Dermis blood vessel endothelial cell (primary cell): Measurements from ENCODE around the gene PSIP1. TPM values are rescaled to one million over a fixed set of nuclear protein-coding genes. Genes with fewer than 3 reads are reported as not detected.
"Not testable (repeated sequence)": the region's sequence is repeated elsewhere in the genome, so short reads cannot be mapped to it uniquely, and the experiment has no call there.

Experiments used
- DNase-seq: peaks from one replicate; pipeline ENCODE4 v3.0.0; 2010
- total RNA-seq: library from RNA; depleted of rRNA; stranded (reverse); fragments of >200 nt; gene quantifications from 2 replicates; pipeline ENCODE4 v1.2.3, GENCODE V29; 2014

PSIP1 gene
- 55.8 and 67.7 TPM in 2 replicates for total RNA-seq

DNA sequence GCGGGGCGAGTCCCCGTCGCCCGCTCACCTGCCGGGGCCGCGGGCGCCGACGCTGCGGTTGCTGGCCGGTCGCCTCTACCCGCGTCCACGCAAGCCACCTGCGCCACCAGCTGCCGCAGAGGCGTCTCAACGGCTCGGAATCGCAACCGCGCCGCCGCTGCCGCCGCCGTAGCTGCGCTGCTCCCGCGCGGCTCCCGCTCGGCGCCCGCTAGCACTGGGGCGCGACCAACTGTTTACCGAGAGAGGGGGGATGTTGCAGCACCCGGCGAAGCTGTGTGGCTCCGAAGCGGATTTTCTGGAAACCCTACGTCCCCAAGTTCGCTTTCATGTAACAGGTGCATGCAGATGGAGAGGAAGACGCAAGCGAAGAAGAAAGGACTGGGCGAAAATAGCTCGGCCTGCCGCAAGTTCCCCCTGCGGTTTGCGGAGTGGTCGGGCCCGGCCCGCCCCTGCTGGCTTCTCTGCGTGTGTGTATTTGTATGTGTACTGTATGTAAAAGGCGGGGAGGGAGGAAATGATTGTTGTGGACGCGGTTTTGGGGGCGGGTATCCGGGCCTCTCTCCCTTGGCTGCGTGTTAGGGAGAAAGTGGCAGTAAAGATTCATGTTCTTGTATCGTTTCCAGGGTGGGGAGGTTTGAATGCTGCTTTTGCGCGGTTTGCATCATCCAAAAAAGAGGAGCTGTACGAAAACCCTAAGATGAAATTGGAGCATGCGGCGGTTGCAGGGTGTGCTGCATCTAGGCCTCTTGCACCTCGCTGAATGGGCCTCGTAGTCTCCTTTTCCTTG is at the start of gene PSIP1:
TSS of gene PSIP1 (minus strand) at position 182 of the 787 bp plus-strand sequence. CDS start 782 bp downstream, outside the sequence.
- DNase-seq = peak; percentile 83

DNA sequence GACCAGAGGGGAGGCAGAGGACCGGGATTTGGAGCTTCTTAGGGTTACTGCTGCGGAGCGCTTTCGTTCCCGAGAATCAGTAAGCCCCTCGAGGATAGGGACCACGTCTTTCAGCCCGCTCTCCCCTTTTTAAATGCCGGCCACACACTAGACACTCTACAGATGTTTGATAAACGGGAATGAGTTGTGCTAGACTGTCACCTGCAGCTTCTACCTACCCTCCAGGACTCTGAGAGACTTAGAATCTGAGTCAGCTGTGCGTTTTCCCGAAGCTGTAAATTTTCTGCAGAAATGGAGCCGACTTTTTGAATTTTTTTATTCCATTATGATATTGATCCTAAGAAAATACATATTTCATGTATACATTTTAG is 42.7 kb upstream of the PSIP1 start:
- no peak for DNase-seq

DNA sequence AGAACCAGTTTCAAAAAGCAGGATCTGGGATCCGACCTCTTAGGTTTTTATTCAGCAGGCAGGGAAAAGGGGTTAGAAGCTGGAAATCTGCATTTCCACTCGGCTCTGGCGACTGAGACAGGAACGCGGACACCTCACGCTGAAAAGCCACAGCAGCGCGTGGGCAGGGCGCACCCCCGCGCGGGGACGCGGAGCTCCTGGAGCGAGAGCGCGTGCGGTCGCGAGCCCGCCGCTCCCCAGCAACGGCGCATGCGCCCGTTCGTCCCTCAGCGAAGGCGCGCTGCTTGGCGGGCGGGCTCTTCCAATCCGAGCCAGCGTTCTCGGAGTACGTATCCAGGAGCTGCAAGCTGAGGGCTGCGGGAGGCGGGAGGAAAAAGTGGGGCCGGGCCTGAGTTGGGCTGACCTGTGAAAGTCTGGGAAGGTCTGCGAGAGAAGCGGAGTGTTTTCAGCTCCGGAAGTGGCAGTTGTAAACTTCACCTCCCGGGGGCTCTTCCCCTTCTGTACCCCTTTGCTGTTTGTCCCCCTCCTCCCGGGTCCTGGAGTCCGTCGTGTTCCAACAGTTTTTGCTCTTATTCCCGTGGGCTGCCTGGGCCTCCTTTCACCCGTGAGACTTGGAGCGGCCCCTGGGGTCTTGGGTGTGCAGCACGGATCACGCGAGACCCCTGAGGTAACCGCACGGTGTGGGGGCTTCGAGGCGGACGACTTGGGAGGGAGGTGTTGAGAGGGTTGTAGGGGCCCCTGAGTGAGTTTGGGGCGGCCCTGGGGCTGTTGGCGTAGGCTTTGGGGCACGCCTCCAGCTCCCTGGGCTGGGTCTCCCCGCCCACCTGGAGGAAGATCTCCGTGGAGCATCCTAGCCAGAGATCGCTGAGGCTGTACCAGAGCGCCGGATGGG is 42.1 kb upstream of the PSIP1 start, which contains the start of gene CCDC171:
TSS of gene CCDC171 (plus strand) at position 408 of the 892 bp plus-strand sequence. CDS start 11,046 bp downstream, outside the sequence.
- DNase-seq = peak; percentile 96

DNA sequence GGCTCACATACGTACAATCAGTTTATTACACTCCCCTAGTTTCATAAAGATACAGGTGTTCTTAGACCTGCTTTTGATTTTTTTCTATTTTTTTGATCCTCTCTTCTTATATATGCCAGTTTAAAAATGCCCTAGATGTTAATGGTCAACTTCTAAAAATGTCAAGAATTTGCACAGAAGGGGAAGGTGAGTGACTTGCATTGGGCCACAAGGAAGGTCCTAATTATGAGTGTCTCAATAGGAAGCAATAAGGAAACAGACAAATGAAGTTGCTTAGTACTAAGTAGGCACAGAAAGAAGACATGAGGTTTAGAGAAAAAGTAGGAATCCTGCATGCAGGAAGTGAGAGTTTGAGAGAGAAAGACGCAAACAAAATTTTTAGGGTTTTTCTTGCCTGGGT is 38.8 kb upstream of the PSIP1 start:
- DNase-seq = no peak

DNA sequence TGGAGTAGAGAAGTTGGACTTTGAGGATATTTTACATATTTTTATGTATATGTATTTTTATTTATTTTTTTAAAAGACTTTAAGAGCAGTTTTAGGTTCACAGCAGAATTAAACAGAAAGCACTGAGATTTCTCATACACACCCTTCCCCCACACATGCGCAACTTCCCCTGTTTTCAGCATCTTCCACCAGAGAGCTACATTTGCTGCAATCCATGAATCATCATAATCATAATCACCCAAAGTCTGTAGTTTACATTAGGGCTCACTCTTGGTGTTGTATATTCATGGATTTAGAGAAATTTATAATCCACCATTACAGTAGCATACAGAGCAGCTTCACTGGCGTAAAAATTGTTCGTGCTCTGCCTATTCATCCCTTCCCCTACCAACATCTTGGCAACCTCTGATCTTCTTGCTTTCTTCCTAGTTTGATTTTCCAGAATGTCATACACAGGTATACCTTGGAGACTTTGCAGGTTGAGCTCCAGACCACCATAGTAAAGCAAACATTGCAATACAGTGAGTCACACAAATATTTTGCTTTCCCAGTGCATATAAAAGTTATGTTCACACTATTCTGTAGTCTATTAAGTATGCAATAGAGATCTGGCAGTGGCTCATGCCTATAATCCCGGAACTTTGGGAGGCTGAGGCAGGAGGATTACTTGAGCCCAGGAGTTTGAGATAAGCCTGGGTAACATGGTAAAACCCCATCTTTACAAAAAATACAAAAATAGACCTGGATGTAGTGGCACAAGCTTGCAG is 32.5 kb upstream of the PSIP1 start:
- no peak for DNase-seq

DNA sequence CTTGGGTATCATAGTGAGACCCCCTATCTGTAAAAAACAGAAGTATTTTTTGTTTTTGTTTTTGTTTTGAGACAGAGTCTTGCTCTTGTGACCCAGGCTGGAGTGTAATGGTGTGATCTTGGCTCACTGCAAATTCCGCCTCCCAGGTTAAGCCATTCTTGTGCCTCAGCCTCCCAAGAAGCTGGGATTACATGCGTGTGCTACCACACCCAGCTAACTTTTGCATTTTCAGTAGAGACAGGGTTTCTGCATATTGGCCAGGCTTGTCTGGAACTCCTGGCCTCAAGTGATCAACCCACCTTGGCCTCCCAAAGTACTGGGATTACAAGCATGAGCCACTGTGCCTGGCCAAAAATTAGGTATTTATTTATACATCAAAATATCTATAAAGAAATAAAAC is 31.9 kb upstream of the PSIP1 start:
- DNase-seq = no peak

DNA sequence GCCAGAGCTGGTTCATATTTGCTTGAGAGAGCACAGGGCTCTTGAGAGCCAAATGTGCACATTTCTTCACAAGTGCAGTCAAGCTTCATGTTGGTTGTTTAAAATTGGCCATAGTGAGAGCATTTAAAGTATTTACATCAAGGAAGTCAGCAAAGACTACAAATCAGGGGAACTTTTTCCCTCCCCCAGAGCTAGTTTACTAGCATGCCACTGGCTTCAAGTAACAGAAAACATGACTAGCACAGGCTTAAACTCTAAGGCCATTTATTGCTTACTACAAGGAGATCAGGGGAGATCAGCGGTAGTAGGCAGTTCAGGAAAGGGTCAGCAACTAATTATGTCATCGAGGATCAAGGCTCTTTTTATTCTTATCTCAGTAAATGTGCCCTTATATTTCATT is 31.1 kb upstream of the PSIP1 start:
- no peak for DNase-seq

DNA sequence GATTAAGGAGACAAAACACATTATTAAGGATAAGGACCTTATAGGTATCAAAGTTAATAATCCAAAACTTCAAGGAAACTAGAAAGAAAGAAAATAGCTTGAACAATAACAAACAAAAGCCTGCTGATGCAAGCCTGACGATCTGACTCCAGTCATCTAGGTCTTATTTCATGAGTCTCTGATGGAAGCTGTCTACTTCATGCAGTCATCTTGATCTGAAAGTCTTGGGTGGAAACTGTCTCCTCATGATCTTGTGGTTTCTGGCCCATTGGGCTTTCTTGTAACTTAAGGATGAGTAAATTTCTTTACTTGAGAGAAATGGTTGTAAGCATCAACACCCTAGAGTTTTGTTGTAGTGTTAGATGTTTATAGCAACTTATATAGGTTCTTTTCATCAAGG is 20.6 kb upstream of the PSIP1 start:
- DNase-seq = no peak

DNA sequence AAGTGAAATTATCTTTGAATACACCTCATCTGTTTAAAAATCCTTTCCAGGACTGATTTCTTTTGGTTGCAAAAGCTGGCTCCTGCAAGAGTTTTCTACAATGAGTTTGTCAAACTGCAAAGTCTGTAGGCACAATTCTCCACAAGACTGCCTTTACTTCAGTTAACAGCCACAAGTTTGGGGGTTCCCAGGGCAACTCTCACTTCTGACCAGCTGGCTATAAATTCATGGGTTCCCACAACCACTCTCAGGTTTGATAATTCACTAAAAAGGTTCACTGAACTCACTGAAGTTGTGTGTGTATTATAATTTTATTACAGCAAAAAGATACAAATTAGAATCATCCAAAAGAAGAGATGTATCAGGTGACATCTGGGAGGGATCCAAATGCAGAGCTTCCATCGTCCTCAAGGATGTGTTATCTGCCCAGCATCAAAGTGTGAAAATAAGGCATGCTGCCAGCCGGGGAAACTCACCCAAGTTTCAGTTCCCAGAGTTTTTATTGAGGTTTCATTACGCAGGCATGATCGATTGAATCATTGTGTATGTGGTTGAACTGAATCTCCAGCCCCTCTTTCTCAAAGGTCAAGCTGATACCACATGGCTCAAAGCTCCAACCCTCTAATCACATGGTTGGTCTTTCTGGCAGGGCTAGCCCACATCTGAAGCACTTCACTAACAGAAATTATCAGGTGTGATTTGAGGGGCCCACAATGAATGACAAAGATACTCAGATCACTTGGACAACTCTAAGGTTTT is 19.0 kb upstream of the PSIP1 start:
- DNase-seq = no peak

DNA sequence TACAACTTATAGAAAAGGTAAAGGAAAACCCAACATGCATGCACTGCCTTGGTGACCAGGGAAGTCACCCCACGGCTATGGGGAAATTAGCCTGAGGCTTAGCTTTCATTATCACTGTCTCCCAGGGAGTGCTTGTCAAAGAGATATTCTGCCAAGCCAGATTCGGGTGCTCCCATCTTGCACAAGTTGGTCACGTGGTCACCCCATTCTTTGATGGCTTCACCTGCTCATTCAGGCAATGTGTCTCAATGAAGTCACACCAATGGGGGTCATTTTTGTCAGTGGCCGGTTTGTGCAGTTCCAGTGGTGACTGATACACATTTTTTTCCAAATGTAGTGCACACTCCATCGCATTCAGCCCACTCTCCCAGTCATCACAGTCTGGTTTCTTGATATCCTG is 16.3 kb upstream of the PSIP1 start:
- not testable (repeated sequence) for DNase-seq

DNA sequence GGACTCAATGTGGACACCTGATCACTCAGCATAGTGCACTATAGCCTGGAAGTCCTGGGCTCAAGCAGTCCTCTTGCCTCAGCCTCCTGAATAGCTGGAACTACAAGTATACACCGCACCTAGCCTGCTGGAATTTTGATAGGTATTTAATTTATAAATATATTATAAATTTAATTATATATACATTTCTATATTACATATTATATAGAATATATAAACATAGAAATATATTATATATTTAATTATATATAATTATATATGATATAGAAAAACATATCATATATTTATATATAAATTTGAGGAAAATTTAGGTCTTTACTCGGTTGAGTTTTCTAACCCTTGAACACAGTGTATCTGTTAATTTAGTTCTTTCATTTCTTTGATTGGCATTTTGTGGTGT is 15.2 kb upstream of the PSIP1 start:
- no peak for DNase-seq

DNA sequence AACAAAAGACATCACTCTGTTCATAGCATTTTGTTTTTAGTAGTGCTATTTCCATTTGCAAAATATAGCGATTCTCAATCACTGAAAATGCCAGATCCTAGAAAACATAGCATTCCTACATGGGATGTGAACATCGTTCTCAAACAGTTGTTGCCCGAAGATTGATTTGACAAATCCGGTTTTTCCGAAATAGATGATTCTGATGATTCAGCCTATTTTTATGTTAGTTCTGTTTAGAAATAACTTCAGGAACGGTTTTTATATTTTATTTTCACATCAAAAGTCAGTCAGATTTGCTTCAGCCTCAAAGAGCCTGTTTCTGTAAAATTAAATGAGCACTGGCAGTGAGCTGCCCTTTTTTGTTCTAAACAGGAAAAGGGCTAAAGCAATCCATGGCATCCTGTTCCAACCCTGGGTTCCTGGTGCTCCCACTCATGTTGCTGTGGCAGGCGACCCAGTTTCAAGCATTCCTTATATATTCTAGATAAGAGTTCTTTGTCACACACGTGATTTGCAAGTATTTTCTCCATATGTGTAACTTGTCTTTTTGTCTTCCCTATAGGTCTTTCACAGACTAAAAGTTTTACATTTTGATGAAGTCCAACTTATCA is 14.2 kb upstream of the PSIP1 start:
- DNase-seq = peak; percentile 63

DNA sequence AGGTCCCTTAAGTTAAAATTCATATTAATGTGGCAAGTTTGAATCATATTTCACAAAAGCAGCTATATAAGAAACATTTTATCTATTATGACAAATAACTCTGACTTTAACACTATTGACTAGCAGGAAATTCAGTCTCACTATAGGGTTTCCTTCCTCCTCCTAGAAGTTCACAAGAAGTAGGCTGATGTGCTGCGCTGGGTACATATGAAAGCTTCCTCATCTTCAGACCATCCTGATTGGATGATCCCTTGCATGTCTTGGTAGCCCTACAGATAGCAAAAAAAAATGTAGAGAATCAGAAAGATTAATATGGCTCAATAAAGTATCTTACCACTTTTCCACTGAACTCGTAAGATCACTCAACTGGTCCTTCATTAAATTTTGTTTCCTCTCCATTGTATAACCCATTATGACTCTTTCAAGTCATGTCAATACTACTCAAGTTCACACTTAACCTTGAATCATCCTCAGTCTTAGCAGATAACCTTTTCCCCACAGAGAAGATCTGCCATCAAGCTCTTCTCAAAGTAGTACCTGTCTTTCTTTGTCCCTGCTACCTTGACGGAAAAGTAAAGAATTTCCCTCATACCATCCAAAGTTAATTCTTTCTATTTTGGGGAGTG is 11.5 kb upstream of the PSIP1 start:
- DNase-seq = no peak

DNA sequence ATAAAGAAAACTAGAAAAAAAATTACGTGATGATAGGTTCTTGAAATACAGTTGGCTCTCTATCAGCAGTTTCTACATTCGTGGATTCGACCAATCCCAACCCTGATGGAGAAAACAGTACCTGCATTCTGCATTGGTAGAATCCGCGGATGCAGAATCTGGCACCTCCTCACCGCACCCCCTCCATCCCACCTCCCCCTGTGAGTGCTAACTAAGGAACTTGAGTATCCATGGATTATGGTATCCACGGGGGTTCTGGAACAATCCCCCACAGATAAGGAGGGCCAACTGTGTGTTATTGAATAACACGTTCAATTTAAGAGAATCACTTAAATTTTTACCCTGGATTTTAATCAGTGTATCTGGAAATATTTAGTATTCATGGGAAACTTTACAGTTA is 10.5 kb upstream of the PSIP1 start:
- DNase-seq = no peak

DNA sequence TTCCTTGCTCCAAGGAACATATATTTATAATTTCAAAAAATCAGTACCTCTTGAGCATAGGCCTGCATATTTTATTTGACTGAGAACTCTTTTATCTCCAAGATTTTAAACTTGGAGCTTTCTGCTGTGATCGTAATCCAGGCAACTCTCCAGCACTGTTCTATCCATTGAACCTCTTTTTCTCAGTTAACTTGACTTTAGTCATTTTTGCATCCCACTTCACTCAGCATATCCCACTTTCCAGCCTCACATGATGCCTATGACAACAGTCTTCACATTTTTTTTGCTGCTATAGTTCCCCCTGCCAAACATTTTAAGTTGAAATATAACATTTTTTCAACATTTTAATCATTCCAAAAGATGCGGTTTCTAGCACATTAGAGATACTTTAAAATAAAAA is 9.1 kb upstream of the PSIP1 start:
- no peak for DNase-seq

DNA sequence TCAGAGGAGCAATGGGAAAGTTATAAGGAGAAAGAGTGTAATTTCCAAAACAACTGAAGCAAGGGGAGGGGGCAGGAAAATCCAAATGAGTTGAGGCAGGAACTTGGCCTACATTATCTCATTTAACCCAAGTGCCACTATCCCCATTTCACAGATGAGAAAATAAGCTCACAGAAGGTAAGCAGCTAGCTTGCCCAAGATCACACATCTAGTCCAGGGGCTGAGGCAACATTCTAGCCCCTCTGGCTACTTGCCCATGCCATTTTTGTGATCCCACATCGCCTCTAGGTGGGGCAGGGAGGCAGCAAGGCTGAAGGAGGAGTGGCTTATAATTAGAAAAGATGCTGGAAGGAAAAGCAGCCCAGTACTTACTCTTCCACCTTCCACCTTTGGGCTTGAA is 2.6 kb upstream of the PSIP1 start:
- no peak for DNase-seq

DNA sequence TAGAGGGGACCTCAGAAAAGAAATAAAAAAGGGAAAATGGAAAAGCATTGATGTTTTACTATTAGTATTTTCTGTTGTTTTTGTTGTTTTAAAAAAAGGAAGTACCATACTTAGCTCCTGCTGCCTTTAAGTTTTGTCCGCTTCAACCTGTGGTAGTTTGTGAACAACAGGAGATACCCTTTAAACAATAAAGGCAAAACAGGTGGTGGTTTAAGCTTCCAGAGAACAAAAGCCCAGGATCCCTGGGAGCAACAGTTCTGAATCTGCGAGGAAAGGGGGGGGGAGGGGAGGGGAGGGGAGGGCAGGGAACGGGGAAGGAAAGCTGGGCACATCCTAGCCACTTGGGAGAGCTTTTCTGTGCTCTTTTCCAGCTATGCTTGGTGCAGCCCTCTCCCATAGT is 2.1 kb upstream of the PSIP1 start:
- no peak for DNase-seq

DNA sequence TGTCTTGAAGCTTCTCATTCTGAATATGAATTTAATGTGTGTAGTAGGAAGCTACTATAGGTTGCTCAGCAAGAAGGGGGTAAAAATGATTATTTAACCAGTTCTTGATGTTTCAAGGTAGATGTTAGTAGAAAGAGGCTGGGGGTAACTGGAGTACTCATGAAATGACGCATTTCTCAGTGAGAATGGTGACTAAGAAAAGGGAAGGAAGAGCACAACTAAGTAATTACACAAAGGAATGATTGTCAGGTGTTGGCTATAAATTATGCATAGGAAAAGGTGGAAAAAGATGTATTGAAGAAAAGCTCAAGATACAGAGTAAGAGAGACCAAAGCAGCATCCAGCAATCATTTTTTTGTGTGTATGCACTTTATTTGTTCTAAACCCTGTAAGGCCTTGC is 1.4 kb upstream of the PSIP1 start:
- peak; percentile 21 for DNase-seq

DNA sequence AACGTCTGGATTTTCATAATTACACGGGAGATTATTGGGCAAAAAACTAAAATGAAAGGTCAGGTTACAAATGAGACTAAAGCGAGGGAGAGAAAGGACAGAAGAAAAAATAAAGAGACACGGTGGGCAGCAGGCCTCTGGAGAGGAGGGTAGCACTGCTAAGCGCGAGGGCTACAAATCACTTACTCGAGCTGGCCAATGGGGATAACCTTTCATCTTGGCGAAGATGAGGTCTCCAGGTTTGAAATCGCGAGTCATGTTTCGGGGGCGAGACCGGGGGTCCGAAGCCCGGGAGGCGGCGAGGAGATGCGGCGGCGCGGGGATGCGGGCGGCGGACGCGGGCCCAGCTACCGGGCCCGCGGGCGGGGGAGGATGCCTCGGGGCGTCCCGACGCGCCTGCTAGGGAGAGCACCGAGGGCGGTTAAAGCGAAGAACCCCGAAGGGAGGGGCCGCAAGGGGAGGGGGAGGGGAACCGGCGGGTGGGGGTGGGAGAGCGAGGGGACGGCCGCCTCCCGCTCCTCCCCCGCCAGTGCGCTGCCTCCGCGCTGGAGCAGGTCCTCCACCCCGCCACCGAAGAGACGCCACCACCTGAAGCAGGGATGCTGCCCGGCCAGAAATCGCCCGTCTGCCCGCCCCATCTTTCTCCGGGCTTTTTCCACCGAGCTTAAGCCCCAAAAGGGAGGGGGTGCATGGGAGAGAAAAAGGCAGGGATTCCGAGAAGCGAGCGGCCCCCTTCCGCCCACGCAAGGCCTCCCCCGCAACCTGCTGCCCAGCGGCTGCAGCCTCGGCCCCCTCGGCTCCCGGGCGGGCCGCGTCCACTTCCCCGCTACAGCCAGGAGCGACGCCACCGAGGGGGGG is 610 bp downstream of the PSIP1 start:
- peak; percentile 44 for DNase-seq

DNA sequence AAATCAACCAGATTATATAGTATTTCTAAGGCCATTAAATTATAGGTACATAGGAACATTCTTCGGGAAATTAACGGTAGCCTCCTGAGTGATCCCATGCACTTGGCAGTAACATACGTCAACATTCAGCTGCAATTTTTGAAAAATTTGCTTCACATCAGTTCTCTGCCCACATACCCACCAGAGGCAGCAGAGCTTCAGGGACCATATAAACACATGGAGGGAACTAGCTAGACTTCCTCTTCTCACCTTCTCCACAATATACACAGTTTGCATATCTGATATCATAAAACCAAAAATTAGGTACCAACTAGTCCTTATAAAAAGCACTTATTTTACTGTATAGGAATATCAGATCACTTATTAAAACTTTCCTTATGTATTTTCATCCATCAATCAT is 4.8 kb downstream of the PSIP1 start:
- DNase-seq = no peak
